ENCODE data around the gene MYOZ3. TPM values are rescaled to one million over a fixed set of nuclear protein-coding genes. Genes with fewer than 3 reads are reported as not detected.
A peak's percentile ranks its signal among the peaks of the same experiment; 100 is the strongest.

The MYOZ3 gene
- polyA plus RNA-seq, 6 donors from 2014 or later: 0.11 to 0.20 (median 0.12) TPM; not detected in 3

DNA sequence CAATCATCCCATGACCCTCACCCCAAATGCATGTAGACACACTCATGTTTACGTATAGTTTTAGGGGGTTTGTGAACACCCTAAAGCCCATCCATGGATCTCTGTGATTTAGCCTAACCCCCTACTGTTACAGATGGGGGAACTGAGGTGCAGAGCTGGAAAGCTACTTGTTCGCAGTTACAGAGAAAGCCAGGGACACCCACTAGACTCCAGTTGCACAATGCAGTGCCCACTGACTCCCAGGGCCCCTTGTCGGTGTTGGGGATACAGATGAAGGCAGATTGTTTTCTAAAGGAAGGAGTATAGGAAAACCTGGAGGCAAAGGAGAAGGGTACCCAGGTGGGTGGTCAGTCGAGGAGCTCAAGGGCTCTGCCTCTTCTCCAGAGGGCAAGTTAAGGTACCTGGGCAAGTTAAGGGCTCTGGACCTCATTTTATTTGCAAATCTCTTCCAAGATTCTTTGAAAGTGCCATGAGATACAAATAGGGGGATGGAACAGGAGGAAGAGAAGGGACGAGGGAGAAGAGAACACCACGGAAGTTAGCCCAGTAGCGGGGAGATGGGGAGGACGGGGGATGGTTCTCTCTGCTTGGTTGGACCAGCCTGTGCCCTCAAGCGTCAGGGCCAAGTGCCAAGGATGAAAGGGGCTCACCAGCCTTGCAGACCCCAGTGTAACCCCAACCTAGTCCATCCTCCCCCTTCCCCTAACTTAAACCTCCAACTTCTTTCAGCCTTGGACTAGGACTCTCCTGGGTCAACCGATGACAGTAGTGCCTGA is 958 bp downstream of the MYOZ3 start:
- ATAC-seq (ENCODE audit: low read depth in 2 of 2) (no peak), DNase-seq (no peak)
- no peaks in the 10 kb centered on the region for H3K36me3 Mint-ChIP-seq
- H3K9me3 Mint-ChIP-seq: peaks cover 0 to 2% (median 0%) of the 10 kb centered on the region in 7 donors
- no peak overlapping the region for H3K4me3 Mint-ChIP-seq
- H3K27ac Mint-ChIP-seq: peak overlapping the region in 1 of 6 donors; percentile 42
- peaks cover 0 to 9% (median 9%) of the 10 kb centered on the region in 3 donors for H3K4me1 Mint-ChIP-seq
- H3K27me3 Mint-ChIP-seq: peaks cover 9 to 20% (median 13%) of the 10 kb centered on the region in 3 donors

DNA sequence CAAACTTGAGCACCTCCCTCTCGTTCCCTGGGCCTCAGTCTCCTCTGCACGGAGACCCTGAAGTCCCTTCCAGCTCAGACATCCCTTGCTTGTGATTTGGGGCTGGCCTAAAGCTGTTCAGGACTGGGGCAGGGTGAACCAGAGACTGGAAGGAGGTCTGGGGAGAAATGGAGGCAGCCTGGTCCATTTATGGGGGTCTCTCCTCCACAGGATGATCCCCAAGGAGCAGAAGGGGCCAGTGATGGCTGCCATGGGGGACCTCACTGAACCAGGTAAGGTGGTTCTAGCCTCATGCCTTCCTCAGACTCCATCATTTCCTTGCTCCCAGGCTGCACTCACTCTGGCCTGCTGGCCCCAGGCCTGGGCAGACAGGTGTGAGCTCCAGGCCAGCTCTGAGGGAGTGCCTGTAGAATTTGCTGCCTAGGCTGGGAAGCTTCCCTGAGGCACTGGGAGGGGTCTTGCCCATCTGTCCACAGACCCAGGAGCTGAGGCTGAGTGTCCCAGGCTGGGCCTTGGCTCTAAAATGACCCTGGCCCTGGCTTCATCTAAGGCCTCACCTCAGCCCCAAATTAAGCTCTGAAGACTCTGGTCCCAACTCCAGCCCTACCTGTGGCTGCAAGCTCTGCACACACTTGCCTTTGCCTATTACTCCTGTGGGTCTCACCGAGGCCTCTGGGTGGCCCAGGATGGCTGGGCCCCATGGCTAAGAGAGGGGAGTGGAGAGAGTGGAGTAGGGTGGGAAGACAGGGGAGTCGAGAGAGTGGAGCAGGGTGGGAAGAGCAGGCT is 1.9 kb downstream of the MYOZ3 start:
- no peak for ATAC-seq (ENCODE audit: low read depth in 2 of 2)
- H3K4me1 Mint-ChIP-seq: peaks cover 0 to under 1% (median 0%) of the 10 kb centered on the region in 3 donors
- no peak overlapping the region for H3K4me3 Mint-ChIP-seq
- H3K9me3 Mint-ChIP-seq: peaks cover 0 to 2% (median 0%) of the 10 kb centered on the region in 7 donors
- DNase-seq: no peak
- no peaks in the 10 kb centered on the region for H3K36me3 Mint-ChIP-seq
- H3K27me3 Mint-ChIP-seq: peaks cover 9 to 20% (median 13%) of the 10 kb centered on the region in 3 donors
- peak overlapping the region in 3 of 6 donors; percentile 37 to 54 (median 42) for H3K27ac Mint-ChIP-seq

DNA sequence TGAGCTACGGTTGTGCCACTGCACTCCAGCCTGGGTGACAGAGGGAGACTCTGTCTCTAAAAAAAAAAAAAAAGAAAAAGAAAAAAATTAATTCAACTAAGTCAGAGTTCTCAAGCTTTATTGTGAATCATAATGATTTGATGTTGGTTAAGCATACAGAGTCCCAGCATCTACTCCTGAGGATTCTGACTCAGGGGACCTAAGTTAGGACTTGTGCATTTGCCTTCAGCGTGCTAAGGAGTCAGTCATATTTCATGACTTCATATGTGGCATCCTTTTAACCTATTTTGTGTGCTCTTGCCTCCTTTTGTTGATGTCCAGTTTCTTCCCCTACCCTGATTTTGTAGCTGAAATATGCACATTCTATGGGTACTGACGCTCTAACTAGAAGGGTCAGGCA is 2.9 kb downstream of the MYOZ3 start:
- Mint-ChIP-seq H3K27ac (no peak overlapping the region), H3K27me3 (peaks cover 9 to 20% (median 13%) of the 10 kb centered on the region in 3 donors), H3K9me3 (peaks cover 0 to 2% (median 0%) of the 10 kb centered on the region in 7 donors), H3K4me3 (no peak overlapping the region), H3K4me1 (no peaks in the 10 kb centered on the region), H3K36me3 (no peaks in the 10 kb centered on the region)
- ATAC-seq (ENCODE audit: low read depth in 2 of 2) (no peak), DNase-seq (no peak)

- Mint-ChIP-seq H3K4me3 (no peak overlapping the region), H3K9me3 (peaks cover 0 to 2% (median 0%) of the 10 kb centered on the region in 7 donors), H3K27me3 (peaks cover 13 to 22% (median 20%) of the 10 kb centered on the region in 3 donors), H3K4me1 (no peaks in the 10 kb centered on the region), H3K27ac (no peak overlapping the region), H3K36me3 (no peaks in the 10 kb centered on the region)
- no peak for DNase-seq
- ATAC-seq (ENCODE audit: low read depth in 2 of 2): no peak
Measured at GRCh38 chr5:150665044-150665443, 4.0 kb downstream of the MYOZ3 start.

DNA sequence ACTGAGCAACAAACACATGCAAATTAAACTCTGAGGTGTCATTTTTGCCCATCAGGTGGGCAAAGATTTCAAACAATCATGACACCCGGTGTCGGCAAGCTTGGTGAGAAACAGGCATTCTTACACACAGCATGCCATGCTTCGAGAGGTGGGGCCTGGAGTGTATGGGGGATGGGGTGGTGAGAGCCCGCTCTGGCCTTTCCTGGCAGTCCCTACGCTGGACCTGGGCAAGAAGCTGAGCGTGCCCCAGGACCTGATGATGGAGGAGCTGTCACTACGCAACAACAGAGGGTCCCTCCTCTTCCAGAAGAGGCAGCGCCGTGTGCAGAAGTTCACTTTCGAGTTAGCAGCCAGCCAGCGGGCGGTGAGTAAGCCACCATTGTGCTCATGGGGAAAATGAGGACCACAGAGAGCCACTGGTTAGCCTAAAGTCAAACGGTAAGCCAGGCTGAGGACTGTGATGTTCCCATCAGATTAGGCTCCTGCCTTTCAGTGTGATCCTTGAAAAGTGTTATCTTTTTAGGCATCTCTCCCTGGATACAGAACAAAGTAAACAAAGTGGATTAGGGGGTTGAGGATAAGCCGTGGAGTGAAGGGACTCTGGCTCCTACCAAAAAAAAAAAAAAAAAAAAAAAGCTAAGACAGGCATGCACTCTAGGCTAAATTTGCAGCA is 9.4 kb downstream of the MYOZ3 start:
- Mint-ChIP-seq H3K4me3 (peak overlapping the region in 5 of 8 donors; percentile 10 to 77 (median 60)), H3K27me3 (peaks cover 25 to 27% (median 26%) of the 10 kb centered on the region in 3 donors), H3K9me3 (no peaks in the 10 kb centered on the region), H3K4me1 (peaks cover 0 to 10% (median 5%) of the 10 kb centered on the region in 3 donors), H3K27ac (no peak overlapping the region), H3K36me3 (no peaks in the 10 kb centered on the region)
- ATAC-seq (ENCODE audit: low read depth in 2 of 2) (no peak), DNase-seq (no peak)

DNA sequence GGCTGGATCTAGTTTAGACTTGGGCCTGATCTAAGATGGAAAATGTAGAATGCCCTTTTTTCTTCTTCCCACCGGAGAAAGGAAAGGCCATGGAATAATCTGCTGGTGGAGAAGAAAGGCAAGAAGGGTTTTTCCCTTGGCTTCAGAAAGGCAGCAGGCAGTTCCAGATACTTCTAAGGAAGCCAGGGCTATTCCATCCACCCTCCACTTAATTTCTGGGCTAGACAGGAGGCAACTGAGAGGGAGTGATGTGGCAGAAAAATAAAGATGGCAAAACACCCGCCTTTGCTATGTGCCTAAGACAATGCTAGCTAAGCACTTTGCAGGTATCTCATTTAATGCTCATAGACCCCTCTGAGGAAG is 9.9 kb downstream of the MYOZ3 start:
- DNase-seq (no peak), ATAC-seq (ENCODE audit: low read depth in 2 of 2) (no peak)
- no peaks in the 10 kb centered on the region for H3K9me3 Mint-ChIP-seq
- no peaks in the 10 kb centered on the region for H3K36me3 Mint-ChIP-seq
- peaks cover 25 to 27% (median 26%) of the 10 kb centered on the region in 3 donors for H3K27me3 Mint-ChIP-seq
- peaks cover 0 to 10% (median 5%) of the 10 kb centered on the region in 3 donors for H3K4me1 Mint-ChIP-seq
- no peak overlapping the region for H3K27ac Mint-ChIP-seq
- H3K4me3 Mint-ChIP-seq: peak overlapping the region; percentile 10 to 83 (median 70)

- Mint-ChIP-seq H3K27ac (peak overlapping the region in 1 of 6 donors; percentile 37), H3K27me3 (peaks cover 25 to 27% (median 26%) of the 10 kb centered on the region in 3 donors), H3K9me3 (no peaks in the 10 kb centered on the region), H3K4me1 (peaks cover 0 to 10% (median 5%) of the 10 kb centered on the region in 3 donors), H3K4me3 (peak overlapping the region; percentile 36 to 90 (median 78)), H3K36me3 (no peaks in the 10 kb centered on the region)
- ATAC-seq (ENCODE audit: low read depth in 2 of 2): peak; percentile 69 to 72
- DNase-seq: peak; percentile 23
Measured at GRCh38 chr5:150671509-150672236, 10.6 kb downstream of the MYOZ3 start.

DNA sequence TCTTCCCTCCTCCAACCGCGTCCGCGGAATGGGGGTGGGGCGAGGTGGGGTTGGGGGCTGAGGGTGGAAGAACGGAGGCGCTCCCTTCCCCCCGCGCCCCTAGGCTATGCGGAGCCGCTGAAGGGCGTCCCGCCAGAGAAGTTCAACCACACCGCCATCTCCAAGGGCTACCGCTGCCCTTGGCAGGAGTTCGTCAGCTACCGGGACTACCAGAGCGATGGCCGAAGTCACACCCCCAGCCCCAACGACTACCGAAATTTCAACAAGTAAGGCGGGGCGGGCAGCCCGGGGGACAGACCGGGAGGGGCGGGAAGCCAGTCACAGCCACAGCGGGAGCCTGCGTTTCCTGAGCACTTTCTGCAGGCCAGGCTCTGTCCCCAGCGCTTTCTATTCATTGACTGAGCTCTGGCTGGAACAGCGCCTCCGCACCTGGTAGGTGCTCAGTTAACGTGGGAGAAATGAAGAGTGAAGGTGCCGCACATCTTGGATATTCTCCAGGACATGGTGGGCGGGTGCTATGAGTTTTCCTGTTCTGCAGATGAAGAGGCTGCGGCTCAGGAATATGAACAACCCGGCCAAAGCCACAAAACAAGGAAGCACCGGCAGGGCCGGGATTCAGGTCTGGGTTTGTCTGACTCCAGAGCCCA is 11.3 kb downstream of the MYOZ3 start:
- peak; percentile 52 to 62 for ATAC-seq (ENCODE audit: low read depth in 2 of 2)
- Mint-ChIP-seq H3K4me1 (peaks cover 0 to 10% (median 5%) of the 10 kb centered on the region in 3 donors), H3K4me3 (peak overlapping the region; percentile 36 to 90 (median 78)), H3K9me3 (no peaks in the 10 kb centered on the region), H3K36me3 (no peaks in the 10 kb centered on the region), H3K27me3 (peaks cover 25 to 27% (median 26%) of the 10 kb centered on the region in 3 donors), H3K27ac (no peak overlapping the region)
- DNase-seq: no peak

- Mint-ChIP-seq H3K27me3 (peaks cover 25 to 27% (median 26%) of the 10 kb centered on the region in 3 donors), H3K36me3 (no peaks in the 10 kb centered on the region), H3K4me1 (peaks cover 0 to 10% (median 5%) of the 10 kb centered on the region in 3 donors), H3K9me3 (no peaks in the 10 kb centered on the region), H3K4me3 (peak overlapping the region in 7 of 8 donors; percentile 36 to 85 (median 77)), H3K27ac (no peak overlapping the region)
- ATAC-seq (ENCODE audit: low read depth in 2 of 2) (no peak), DNase-seq (no peak)
Measured at GRCh38 chr5:150672884-150673275, 11.8 kb downstream of the MYOZ3 start.

GRCh38 chr5:150674341-150674821 is 13.3 kb downstream of the MYOZ3 start:
- Mint-ChIP-seq H3K27me3 (peaks cover 24 to 27% (median 25%) of the 10 kb centered on the region in 3 donors), H3K4me1 (peaks cover 0 to 10% (median 5%) of the 10 kb centered on the region in 3 donors), H3K36me3 (no peaks in the 10 kb centered on the region), H3K27ac (no peak overlapping the region), H3K9me3 (no peaks in the 10 kb centered on the region), H3K4me3 (no peak overlapping the region)
- ATAC-seq (ENCODE audit: low read depth in 2 of 2): no peak
- DNase-seq: no peak

DNA sequence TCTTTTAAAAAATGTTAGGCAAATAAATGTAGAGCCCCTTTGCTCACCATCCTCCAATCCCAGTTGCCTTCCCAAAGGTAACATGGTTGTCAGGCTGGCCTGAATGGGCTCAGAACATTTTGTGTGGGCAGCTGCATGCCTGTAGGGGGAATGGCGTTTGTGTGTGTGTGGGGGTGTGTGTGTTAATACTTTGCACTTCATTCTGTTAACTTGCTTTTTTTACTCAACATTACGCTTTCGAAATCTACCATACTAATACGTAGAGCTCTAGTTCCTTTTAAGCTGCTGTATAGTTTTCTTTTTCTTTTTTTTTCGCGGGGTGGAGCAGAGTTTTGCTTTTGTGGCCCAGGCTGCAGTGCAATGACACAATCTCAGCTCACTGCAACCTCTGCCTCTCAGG is 14.0 kb downstream of the MYOZ3 start:
- H3K4me3 Mint-ChIP-seq: no peak overlapping the region
- DNase-seq (no peak), ATAC-seq (ENCODE audit: low read depth in 2 of 2) (no peak)
- peaks cover 0 to 10% (median 5%) of the 10 kb centered on the region in 3 donors for H3K4me1 Mint-ChIP-seq
- no peak overlapping the region for H3K27ac Mint-ChIP-seq
- H3K36me3 Mint-ChIP-seq: peaks cover 0 to 2% of the 10 kb centered on the region in 2 donors
- no peaks in the 10 kb centered on the region for H3K9me3 Mint-ChIP-seq
- peaks cover 19 to 22% (median 19%) of the 10 kb centered on the region in 3 donors for H3K27me3 Mint-ChIP-seq

- peaks cover 8 to 9% of the 10 kb centered on the region in 2 donors for H3K36me3 Mint-ChIP-seq
Measured at GRCh38 chr5:150676578-150676977, 15.5 kb downstream of the MYOZ3 start.

More at GRCh38 chr5:150676578-150676977, 15.5 kb downstream of the MYOZ3 start:
- Mint-ChIP-seq H3K4me3 (no peak overlapping the region), H3K27ac (no peak overlapping the region), H3K27me3 (peaks cover 6 to 8% (median 8%) of the 10 kb centered on the region in 3 donors), H3K9me3 (no peaks in the 10 kb centered on the region), H3K4me1 (peaks cover 0 to 5% (median 0%) of the 10 kb centered on the region in 3 donors)
- ATAC-seq (ENCODE audit: low read depth in 2 of 2) (no peak), DNase-seq (no peak)
